HG03045 (cell line): ENCODE data around the gene SMYD3.

Experiments
- ATAC-seq: cut with Tn5 transposase; IDR thresholded peaks from one replicate; pipeline ENCODE4 v1.9.1; 2021; ENCODE audit warnings: mild to moderate bottlenecking, moderate library complexity; ENCODE audit not compliant: unreplicated experiment

The SMYD3 gene

GRCh38 chr1:246506674-246507481, at the start of gene SMYD3:
Gene SMYD3, minus strand, starts transcription at chr1:246507279.
- peak; percentile 93 for ATAC-seq

DNA sequence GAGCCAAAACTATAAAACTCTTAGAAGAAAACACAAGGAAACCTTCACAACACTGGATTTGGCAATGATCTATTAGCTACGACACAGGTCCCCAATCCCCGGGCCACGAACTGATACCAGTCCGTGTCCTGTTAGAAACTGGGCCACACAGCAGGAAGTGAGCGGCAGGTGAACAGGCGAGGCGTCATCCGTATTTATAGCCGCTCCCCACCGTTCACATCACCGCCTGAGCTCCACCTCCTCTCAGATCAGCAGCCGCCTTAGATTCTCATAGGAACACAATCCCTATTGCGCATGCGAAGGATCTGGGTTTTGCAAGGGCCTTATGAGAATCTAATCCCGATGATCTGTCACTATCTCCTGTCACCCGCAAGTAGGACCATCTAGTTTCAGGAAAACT, 47.1 kb upstream of the SMYD3 start:
- ATAC-seq, result no peak

DNA sequence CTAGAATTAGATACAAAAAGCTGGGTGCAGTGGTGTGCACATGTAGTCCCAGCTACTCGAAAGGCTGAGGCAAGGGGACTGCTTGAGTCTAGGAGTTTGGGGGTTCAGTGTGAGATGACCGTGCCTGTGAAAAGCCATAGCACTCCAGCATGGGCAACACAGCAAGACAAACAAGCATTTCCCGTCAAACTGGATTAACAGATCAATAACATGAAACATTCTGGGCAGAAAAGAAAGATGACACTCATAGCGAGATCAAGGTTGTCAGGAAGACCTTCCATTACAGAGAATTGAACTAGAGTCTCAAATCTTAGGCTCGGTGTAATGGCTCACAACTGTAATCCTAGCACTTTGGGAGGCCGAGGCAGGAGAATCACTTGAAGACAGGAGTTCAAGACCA, 45.0 kb upstream of the SMYD3 start:
- ATAC-seq, result no peak

- no peak for ATAC-seq
Observed at GRCh38 chr1:246550402-246550801, 43.3 kb upstream of the SMYD3 start.

DNA sequence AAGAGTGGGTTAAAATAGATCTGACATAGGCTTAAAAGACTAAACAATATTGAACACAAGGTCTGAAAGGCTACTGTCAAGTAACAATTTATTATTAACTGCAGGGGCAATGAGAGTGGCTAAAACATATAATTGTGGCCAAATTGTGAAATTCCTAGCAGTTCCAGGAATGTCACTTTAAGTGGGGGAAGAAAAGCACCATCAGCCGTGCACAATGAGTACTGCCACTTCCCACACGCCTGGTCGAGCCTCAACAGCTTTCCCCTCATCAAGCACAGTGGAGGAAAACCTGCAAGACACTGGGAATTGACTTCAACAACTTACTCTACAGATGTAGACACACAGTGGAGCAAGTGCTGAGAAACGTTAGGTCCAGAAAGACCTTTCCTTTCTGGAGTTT, 42.6 kb upstream of the SMYD3 start:
- ATAC-seq, result no peak

GRCh38 chr1:246544001-246544400, 36.9 kb upstream of the SMYD3 start:
- no peak for ATAC-seq

- ATAC-seq, result no peak
Observed at GRCh38 chr1:246540738-246541491, 33.8 kb upstream of the SMYD3 start.

DNA sequence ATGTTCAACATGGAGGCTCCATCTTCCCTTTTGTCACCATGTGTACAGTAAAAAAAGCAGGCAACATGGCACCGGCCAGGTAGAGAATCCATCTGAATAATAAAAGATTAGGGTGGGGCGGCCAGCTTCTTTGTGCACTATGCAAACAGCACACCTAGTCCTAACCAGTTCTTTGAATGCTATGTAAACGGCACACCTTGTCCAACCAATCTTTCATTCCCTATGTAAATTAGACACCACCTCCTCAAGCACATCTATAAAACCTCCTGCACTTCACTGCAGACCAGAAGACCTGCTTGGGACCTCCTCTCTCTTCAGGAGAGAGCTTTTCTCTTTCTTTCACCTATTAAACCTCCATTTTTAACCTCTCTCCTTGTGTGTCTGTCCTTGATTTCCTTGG, 30.8 kb upstream of the SMYD3 start:
- ATAC-seq, result no peak

GRCh38 chr1:246537441-246537840, 30.4 kb upstream of the SMYD3 start:
- no peak for ATAC-seq

- ATAC-seq, result no peak
Observed at GRCh38 chr1:246534114-246534513, 27.0 kb upstream of the SMYD3 start.

- no peak for ATAC-seq
Observed at GRCh38 chr1:246533371-246533905, 26.4 kb upstream of the SMYD3 start.

GRCh38 chr1:246532519-246532918, 25.4 kb upstream of the SMYD3 start:
- ATAC-seq, result no peak

DNA sequence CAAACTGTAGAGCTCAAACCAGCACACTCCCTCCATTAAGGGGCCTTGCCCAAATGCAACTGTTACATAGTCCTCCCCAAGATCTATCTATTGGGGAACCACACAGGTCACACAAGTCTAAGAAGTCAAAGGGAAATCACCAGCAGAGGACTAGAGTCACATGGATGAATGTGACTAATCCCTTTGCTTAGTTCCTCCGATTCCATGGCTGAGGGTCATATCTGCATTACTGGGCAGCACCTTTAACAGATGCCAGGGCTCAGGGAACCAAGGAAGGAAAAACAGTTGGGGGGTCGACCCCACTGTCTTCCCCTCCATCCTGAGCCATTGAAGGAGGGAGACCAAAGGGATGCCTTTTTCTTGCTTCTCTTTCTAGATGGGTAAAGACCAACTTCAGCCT, 23.4 kb upstream of the SMYD3 start:
- ATAC-seq, result no peak

DNA sequence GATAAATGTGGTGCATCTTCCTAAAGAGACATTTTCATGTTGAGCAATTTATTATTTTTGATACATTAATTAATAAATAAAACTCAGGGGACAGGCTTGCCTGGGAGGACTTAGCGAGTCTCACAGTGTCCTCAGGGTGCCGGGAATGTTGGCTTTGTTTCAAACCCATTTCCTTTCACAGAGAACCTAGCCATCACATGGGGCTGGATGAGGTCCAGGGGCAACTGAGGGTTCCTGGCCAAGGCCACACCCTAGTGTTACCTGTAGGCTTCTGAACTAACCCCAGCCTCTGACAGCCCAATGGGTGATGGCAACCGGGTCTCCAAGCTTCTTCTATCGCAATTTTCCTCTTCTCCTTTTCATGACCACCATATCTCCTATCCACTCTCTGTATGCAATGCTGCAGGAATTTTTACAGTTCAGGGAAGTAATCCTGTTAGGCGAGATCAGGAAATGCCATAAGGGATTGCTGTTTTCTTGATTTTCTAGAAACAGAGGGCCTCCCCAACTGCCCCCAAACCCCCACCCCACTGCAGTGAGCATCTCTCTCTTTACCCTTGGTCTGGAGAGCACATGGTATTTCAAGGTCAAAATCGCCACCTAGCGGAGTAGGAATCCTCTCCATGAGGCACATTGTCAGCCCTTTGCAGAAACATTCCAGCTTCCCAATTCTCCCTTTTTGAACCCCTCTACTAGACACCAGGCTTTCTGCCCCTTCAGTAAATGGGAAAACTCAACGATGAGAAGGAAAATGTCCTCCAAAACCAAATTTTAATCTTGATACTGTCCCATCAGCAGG, 22.1 kb upstream of the SMYD3 start:
- ATAC-seq, result no peak

DNA sequence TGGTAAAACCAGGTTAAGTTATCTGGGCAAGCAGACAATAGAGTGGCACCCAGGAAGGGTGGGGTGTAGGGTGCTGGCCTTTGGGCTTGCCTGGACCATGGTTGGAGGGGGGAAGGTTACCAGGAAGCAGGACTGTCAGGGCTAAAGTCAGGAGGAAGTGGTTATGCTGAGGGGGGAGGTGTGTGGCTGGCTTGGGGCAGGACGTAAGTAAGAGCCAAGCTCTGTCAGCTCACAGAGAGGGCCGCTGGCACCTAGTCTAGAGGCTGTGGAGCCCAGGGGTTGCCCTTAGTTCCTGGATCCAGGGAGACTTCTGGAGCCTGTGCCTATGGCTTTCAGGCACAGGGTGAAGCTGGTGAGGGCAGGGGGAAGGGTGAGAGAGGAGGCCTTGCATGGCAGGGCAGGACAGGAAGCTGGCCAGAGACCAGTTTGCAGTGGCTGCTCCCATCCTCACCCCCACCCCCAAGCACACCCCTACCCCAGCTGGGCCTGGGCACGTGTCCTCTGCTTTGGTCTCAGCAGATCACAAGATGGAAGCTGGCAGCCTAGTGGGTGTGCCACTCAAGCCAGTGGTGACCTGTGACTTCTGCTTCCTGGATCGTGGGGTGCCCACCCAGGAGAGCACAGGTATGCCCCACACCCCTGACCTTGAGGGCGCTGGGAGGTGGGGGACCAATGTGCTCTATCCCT, 20.5 kb upstream of the SMYD3 start:
- ATAC-seq, result no peak

- no peak for ATAC-seq
Observed at GRCh38 chr1:246526915-246527314, 19.8 kb upstream of the SMYD3 start.

DNA sequence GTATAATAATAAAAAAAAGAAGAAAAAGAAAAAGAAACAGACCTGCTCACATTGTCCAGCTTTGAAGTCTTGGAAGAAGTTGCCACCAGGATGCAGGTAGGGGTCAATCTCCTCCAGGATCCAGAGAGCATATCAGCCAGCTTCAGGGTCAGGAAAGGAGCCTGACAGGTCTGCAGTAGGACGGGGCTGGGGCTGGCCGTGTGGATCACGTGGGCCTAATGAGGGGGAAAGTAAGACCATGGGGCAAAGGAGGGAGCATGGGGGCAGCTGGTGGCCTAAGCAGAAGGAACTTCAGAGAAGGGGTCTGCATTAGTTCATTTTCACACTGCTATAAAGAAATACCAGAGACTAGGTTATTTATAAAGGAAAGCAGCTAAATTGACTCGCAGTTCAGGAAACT, 19.3 kb upstream of the SMYD3 start:
- ATAC-seq, result no peak

DNA sequence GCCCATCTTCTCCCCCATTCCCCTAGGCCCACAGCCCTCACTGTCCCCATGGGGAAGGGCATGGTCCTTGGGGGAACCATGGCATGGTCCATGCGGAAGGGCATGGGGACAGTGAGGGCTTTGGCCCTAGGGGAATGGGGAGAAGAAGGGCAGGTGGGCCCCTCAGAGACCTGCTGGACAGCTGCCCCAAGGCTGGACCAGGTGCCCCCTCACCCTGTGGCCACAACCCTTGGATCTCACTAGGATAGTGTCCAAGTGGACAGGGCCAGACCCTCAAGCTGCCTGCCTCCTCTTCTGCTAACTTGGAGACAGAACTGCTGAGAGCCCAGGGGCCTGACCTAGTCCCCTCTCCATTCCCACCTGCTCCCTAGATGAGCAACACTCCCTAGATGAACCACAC, 12.4 kb upstream of the SMYD3 start:
- no peak for ATAC-seq

DNA sequence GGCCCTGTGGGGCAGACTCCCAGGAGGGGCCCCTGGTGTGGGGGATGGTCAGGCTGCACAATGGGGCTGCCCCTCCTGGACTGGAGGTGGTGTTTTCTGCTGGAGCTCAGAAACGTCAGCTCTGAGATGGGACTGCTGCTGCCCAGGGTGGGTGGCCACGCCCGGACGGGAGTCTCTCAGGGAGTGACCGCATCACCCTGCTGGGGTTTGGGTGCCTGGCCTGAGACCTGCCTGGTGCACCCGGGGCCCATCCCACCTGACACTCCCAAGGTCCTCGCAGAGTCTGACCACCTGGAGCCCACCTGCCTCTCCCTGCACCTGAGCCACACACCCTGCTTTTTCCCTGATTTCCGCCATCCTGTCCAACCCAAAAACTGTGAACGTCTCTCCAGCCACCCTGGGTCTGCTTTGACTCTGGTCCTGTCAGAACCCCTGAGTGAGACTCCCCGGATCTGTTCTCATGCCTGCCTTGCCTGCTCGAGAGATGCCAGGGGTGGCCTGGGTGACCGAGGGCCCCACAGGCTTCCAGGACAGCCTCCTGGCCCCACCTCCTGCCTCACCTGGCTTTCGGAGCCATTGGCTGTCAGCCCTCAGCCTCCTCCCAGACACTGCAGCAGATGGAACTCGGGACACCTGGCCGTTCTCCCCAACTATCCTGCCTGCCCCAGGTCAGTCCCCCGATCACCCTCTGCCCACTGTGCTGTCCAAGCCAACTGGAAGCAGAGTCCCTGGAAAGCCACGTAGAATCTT, 11.6 kb upstream of the SMYD3 start:
- ATAC-seq, result no peak

DNA sequence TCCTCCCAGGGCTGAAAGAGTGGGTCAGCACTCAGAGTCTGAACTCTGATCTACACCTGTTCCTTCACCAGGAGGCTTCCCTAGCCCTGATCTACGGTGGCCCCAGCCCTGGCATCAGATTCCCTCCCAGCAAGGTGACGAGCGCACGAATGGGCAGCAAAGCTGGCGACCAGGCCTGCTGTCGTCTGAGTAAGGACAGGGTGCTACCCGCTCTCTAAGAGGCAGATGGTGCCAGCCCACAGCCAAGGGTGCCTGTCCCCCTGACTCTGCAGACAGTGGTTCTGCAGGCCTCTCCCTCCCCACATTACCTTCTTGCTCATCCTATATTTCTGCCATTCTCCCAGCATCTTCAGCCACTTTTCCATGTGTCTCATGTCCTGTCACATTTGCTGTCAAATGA, 10.3 kb upstream of the SMYD3 start:
- ATAC-seq, result no peak
